Colonic mucosa (tissue), 4 donors: ENCODE measurements around the gene AXDND1. TPM values are rescaled to one million over a fixed set of nuclear protein-coding genes. Genes with fewer than 3 reads are reported as not detected.
A peak's percentile ranks its signal among the peaks of the same experiment; 100 is the strongest.
"Not testable (repeated sequence)": the region's sequence is repeated elsewhere in the genome, so short reads cannot be mapped to it uniquely, and the experiment has no call there.

Experiments used
- DNase-seq: peaks from one replicate; pipeline ENCODE4 v3.0.0-alpha.2; 2020
- H3K27ac ChIP-seq: fragments of 200-600 bp; one replicate; pipeline ENCODE4 v1.8.0; 2021
- H3K27me3 ChIP-seq: fragments of 200-600 bp; one replicate; pipeline ENCODE4 v1.8.0; 2021
- H3K36me3 ChIP-seq: fragments of 200-600 bp; one replicate; pipeline ENCODE4 v1.8.0; 2021
- H3K4me1 ChIP-seq: fragments of 200-600 bp; one replicate; pipeline ENCODE4 v1.8.0; 2021; ENCODE audit warnings: mild to moderate bottlenecking
- H3K4me3 ChIP-seq: fragments of 200-600 bp; one replicate; pipeline ENCODE4 v1.8.0; 2021
- H3K9ac ChIP-seq, 2 donors: one replicate each; pipeline ENCODE4 v1.7.0; 2013; ENCODE audit warnings: control low read depth in 2 of 2, low read depth in 2 of 2, low read length in 2 of 2
- H3K9me3 ChIP-seq: fragments of 200-600 bp; one replicate; pipeline ENCODE4 v1.8.0; 2021
- CTCF ChIP-seq: fragments of 200-600 bp; IDR thresholded peaks from one replicate; pipeline ENCODE4 v1.8.0; 2022; ENCODE audit warnings: antibody characterized with exemption, mild to moderate bottlenecking
- intact Hi-C: fragments of 100-400 bp; cut with DNase I; formaldehyde crosslinking; loops from one replicate; pipeline ENCODE4 v1.14.1; 2022
- total RNA-seq, 2 donors: library from RNA; stranded (reverse); fragmentation: NEBNext Ultra II Directional in 1 of 2; extraction: Animal tissue kit (Norgen Biotek cat#: 25700) in 1 of 2; gene quantifications; one replicate each; pipeline ENCODE4 v1.2.1, GENCODE V29; 2021
- donor health status: healthy.
- donor health status: DM: no; HTN: no; CAD: no.
- donor health status: DM: no; HTN: no; CAD: no.

The AXDND1 gene
- total RNA-seq, 2 donors from 2014 or later, result 2.8 to 7.9 TPM

GRCh38 chr1:179516976-179517705, 151.4 kb downstream of the AXDND1 start:
- H3K36me3 ChIP-seq, result no peaks in the 10 kb centered on the region
- DNase-seq, result peak; percentile 56
- peak overlapping the region; percentile 68 for H3K27ac ChIP-seq
- H3K4me1 ChIP-seq, result no peaks in the 10 kb centered on the region
- TF ChIP-seq CTCF, result no peak
- H3K9ac ChIP-seq, result peak overlapping the region in 1 of 2 donors; percentile 46
- H3K4me3 ChIP-seq, result peak overlapping the region; percentile 14
- H3K27me3 ChIP-seq, result no peaks in the 10 kb centered on the region
- intact Hi-C loops, result no loop called here
- H3K9me3 ChIP-seq, result no peaks in the 10 kb centered on the region

GRCh38 chr1:179518544-179518943, 152.8 kb downstream of the AXDND1 start:
- H3K4me3 ChIP-seq, intact Hi-C loops, DNase-seq, H3K27me3 ChIP-seq, H3K9ac ChIP-seq, H3K4me1 ChIP-seq, H3K9me3 ChIP-seq, H3K36me3 ChIP-seq, H3K27ac ChIP-seq: not testable (repeated sequence)

- H3K4me1 ChIP-seq, result no peaks in the 10 kb centered on the region
- no peak for DNase-seq
- no peak overlapping the region for H3K27ac ChIP-seq
- no peak overlapping the region for H3K4me3 ChIP-seq
- H3K9me3 ChIP-seq, result no peaks in the 10 kb centered on the region
- intact Hi-C loops, result no loop called here
- H3K27me3 ChIP-seq, result no peaks in the 10 kb centered on the region
- H3K36me3 ChIP-seq, result no peaks in the 10 kb centered on the region
- H3K9ac ChIP-seq, result no peak overlapping the region
- TF ChIP-seq CTCF, result no peak
Measured at GRCh38 chr1:179529482-179530195, 163.9 kb downstream of the AXDND1 start.

- no peaks in the 10 kb centered on the region for H3K4me1 ChIP-seq
- no peak for DNase-seq
- intact Hi-C loops, result no loop called here
- no peak overlapping the region for H3K4me3 ChIP-seq
- H3K27ac ChIP-seq, result no peak overlapping the region
- H3K36me3 ChIP-seq, result no peaks in the 10 kb centered on the region
- TF ChIP-seq CTCF, result no peak
- no peak overlapping the region for H3K9ac ChIP-seq
- no peaks in the 10 kb centered on the region for H3K27me3 ChIP-seq
- no peaks in the 10 kb centered on the region for H3K9me3 ChIP-seq
Measured at GRCh38 chr1:179530352-179530751, 164.6 kb downstream of the AXDND1 start.

- Histone ChIP-seq H3K9ac (no peak overlapping the region), H3K4me3 (no peak overlapping the region), H3K36me3 (no peaks in the 10 kb centered on the region), H3K27me3 (no peaks in the 10 kb centered on the region), H3K27ac (no peak overlapping the region), H3K4me1 (no peaks in the 10 kb centered on the region), H3K9me3 (no peaks in the 10 kb centered on the region)
- TF ChIP-seq CTCF, result no peak
- DNase-seq, result no peak
- intact Hi-C loops, result no loop called here
Measured at GRCh38 chr1:179541774-179542173, 176.0 kb downstream of the AXDND1 start.

GRCh38 chr1:179545321-179545720, 179.6 kb downstream of the AXDND1 start:
- Histone ChIP-seq H3K9ac (no peak overlapping the region), H3K27me3 (no peaks in the 10 kb centered on the region), H3K27ac (no peak overlapping the region), H3K36me3 (no peaks in the 10 kb centered on the region), H3K4me3 (no peak overlapping the region), H3K4me1 (no peaks in the 10 kb centered on the region), H3K9me3 (no peaks in the 10 kb centered on the region)
- DNase-seq, result no peak
- intact Hi-C loops, result no loop called here
- TF ChIP-seq CTCF, result no peak
